Subcutaneous adipose tissue (tissue), 4 donors: Measurements from ENCODE around the gene FNBP1L. TPM values are rescaled to one million over a fixed set of nuclear protein-coding genes. Genes with fewer than 3 reads are reported as not detected.

Experiments used
- CTCF ChIP-seq: fragments of 450-650 bp; IDR thresholded peaks from one replicate; pipeline ENCODE4 v1.5.1; 2016; ENCODE audit warnings: low read depth, mild to moderate bottlenecking, control low read depth, antibody characterized with exemption, moderate library complexity
- total RNA-seq, 4 donors: library from RNA; depleted of rRNA; stranded (reverse); fragments of >200 nt; gene quantifications; one replicate each; pipeline ENCODE4 v1.1.0, GENCODE V29; 2016

FNBP1L gene
- total RNA-seq, 4 donors from 2014 or later: 30.1 to 53.1 (median 38.6) TPM

GRCh38 chr1:93442008-93442666, 5.8 kb upstream of the FNBP1L start:
- TF ChIP-seq CTCF: no peak

GRCh38 chr1:93442741-93443140, 5.2 kb upstream of the FNBP1L start:
- no peak for TF ChIP-seq CTCF

GRCh38 chr1:93443454-93443853, 4.5 kb upstream of the FNBP1L start:
- no peak for TF ChIP-seq CTCF

GRCh38 chr1:93446837-93447451, 974 bp upstream of the FNBP1L start:
- no peak for TF ChIP-seq CTCF

- no peak for TF ChIP-seq CTCF
These were observed 519 bp downstream of the FNBP1L start for GRCh38 chr1:93448292-93448982.

- TF ChIP-seq CTCF: no peak
These were observed 1.3 kb downstream of the FNBP1L start for GRCh38 chr1:93448983-93449804.
